A549 (cell line): ENCODE measurements around the gene MYRIP. TPM values are rescaled to one million over a fixed set of nuclear protein-coding genes. Genes with fewer than 3 reads are reported as not detected.
"Not testable (repeated sequence)": the region's sequence is repeated elsewhere in the genome, so short reads cannot be mapped to it uniquely, and the experiment has no call there.

Source experiments
- ATAC-seq, 2 experiments: fragments of 200-7000 bp in 1 of 2; fragments of >200 bp in 1 of 2; cut with Nextera tagmentation in 1 of 2; cut with Tn5 transposase in 1 of 2; 3 replicates each; pipeline versions ENCODE4 v1.8.0 to v1.9.1; 2018 to 2020; ENCODE audit warnings: mild to moderate bottlenecking in 1 of 2, moderate library complexity in 1 of 2
- CTCF ChIA-PET: fragments of 300-600 bp; sonication (Branson Sonifier 250); formaldehyde crosslinking; extraction: SDS; loops from one replicate; lab custom pipeline; 2021; ENCODE audit warnings: antibody characterized with exemption, inconsistent platforms; lab: Yijun Ruan, JAX
- POLR2A ChIA-PET: fragments of 350-600 bp; formaldehyde crosslinking; extraction: SDS; loops from one replicate; lab custom pipeline; 2021; ENCODE audit warnings: antibody characterized with exemption, inconsistent platforms; lab: Yijun Ruan, JAX
- DNase-seq, 2 experiments: peaks; one replicate each; pipeline versions ENCODE4 v3.0.0 to v3.0.0-alpha.2; 2011 to 2016; ENCODE audit warnings: low read depth in 1 of 2, low spot score in 1 of 2
- FAIRE-seq: peaks from 2 replicates; lab custom pipeline; 2011; peaks lifted over from hg19 to GRCh38; lab: Jason Lieb, UNC
- H3K27ac ChIP-seq, 2 experiments: fragments of >200 bp; sonication (Bioruptor Twin); formaldehyde crosslinking; 3 replicates each; pipeline ENCODE4 v1.5.1; 2016 to 2017
- H3K4me1 ChIP-seq: fragments of >200 bp; sonication (Bioruptor Twin); formaldehyde crosslinking; 3 replicates; pipeline ENCODE4 v1.6.1; 2016
- H3K4me2 ChIP-seq: fragments of >200 bp; sonication (Bioruptor Twin); formaldehyde crosslinking; 3 replicates; pipeline ENCODE4 v1.6.1; 2016
- H3K4me3 ChIP-seq: fragments of >200 bp; sonication (Bioruptor Twin); formaldehyde crosslinking; 3 replicates; pipeline ENCODE4 v1.5.1; 2016
- H3K9me3 ChIP-seq: fragments of >200 bp; sonication (Bioruptor Twin); formaldehyde crosslinking; 3 replicates; pipeline ENCODE4 v1.6.1; 2016
- CBX2 ChIP-seq: fragments of 200-600 bp; sonication (generic); IDR thresholded peaks from 2 replicates; pipeline ENCODE4 v1.6.1; 2016; ENCODE audit warnings: low read depth, mild to moderate bottlenecking, borderline replicate concordance
- CEBPB ChIP-seq, 2 experiments: fragments of >200 bp in 1 of 2; sonication (Bioruptor Twin) in 1 of 2; formaldehyde crosslinking in 1 of 2; IDR thresholded peaks; 2 replicates each; pipeline ENCODE4 v1.6.1; 2012 to 2016
- CHD4 ChIP-seq: fragments of 200-600 bp; sonication (generic); IDR thresholded peaks from 2 replicates; pipeline ENCODE4 v1.6.1; 2016; ENCODE audit warnings: antibody characterized with exemption, mild to moderate bottlenecking, borderline replicate concordance
- E2F6 ChIP-seq: IDR thresholded peaks from 2 replicates; pipeline ENCODE4 v1.6.1; 2012; ENCODE audit warnings: low read depth, borderline replicate concordance
- FOSL2 ChIP-seq, 2 experiments: fragments of 450-650 bp in 1 of 2; fragments of >200 bp in 1 of 2; sonication (Bioruptor Twin) in 1 of 2; formaldehyde crosslinking; IDR thresholded peaks; 2 replicates each; pipeline versions ENCODE4 v1.5.0 to v1.6.1; 2016 to 2020; ENCODE audit warnings: mild to moderate bottlenecking in 1 of 2, moderate library complexity in 1 of 2
- FOXS1 ChIP-seq: fragments of 250-450 bp; sonication (Bioruptor Pico); IDR thresholded peaks from 2 replicates; pipeline ENCODE4 v1.5.0; 2020; ENCODE audit warnings: mild to moderate bottlenecking, moderate library complexity
- HES2 ChIP-seq: fragments of >200 bp; sonication (Bioruptor Twin); formaldehyde crosslinking; IDR thresholded peaks from 2 replicates; pipeline ENCODE4 v1.6.1; 2016
- JUNB ChIP-seq: fragments of >200 bp; sonication (Bioruptor Twin); formaldehyde crosslinking; IDR thresholded peaks from 2 replicates; pipeline ENCODE4 v1.6.1; 2016
- RCOR1 ChIP-seq: fragments of 150-350 bp; IDR thresholded peaks from 2 replicates; pipeline ENCODE4 v1.6.1; 2014; ENCODE audit warnings: antibody characterized with exemption, low read length, low read depth
- SREBF2 ChIP-seq: fragments of 450-650 bp; IDR thresholded peaks from 2 replicates; pipeline ENCODE4 v1.6.1; 2014; ENCODE audit warnings: mild to moderate bottlenecking, moderate library complexity
- ZC3H11A ChIP-seq: fragments of 450-650 bp; IDR thresholded peaks from 2 replicates; pipeline ENCODE4 v1.6.1; 2014; ENCODE audit warnings: antibody characterized with exemption, mild to moderate bottlenecking
- ZNF302 ChIP-seq: fragments of 250-450 bp; sonication (Bioruptor Pico); IDR thresholded peaks from 2 replicates; pipeline ENCODE4 v1.9.0; 2021; ENCODE audit warnings: inconsistent platforms, mild to moderate bottlenecking, moderate library complexity
- ZSCAN20 ChIP-seq: fragments of 250-450 bp; sonication (Bioruptor Pico); IDR thresholded peaks from 2 replicates; pipeline ENCODE4 v1.8.0; 2022; ENCODE audit warnings: mild to moderate bottlenecking, moderate library complexity
- WGBS: methylation state at CpG from one replicate; pipeline ENCODE4 v1.1.6; 2017; ENCODE audit errors: missing lambda C conversion rate; 5-methylcytosine and 5-hydroxymethylcytosine counted together
- polyA plus RNA-seq, 4 experiments: library from polyadenylated mRNA; depleted of rRNA in 3 of 4; stranded (reverse); fragments of >200 nt; fragmentation: RNase III in 1 of 4; extraction: RNeasy Plus Mini Kit Qiagen cat#74134 plus additional on column Dnase treatment in 1 of 4; gene quantifications; 2 replicates in 3 of 4; 3 replicates in 1 of 4; pipeline ENCODE4 v1.2.3, GENCODE V29; 2011 to 2017

Gene MYRIP
- polyA plus RNA-seq, 2 of the 4 experiments (the other 2 are of a cell fraction), result not detected

DNA sequence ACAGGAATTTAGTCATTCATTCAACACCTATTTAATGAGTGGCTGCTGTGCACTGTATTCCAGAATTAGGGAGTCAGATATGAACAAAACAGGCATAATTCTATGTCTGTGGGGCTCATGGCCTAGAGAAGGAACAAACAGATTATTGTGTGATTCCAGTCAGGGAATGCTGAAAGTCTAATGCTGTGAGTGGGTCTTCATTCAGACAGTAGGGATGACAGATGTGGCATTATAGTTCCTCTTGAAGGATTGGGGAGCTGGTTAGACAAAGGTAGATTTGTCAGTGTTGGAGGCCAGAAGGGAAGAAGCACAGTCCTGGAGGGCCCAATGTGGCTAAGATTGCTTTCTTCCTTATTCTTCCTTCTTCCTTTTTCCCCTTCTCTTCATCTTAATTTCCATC, 273.7 kb downstream of the MYRIP start:
- CTCF ChIA-PET, result no interaction called here
- FAIRE-seq, result no peak
- no peak for TF ChIP-seq CBX2

DNA sequence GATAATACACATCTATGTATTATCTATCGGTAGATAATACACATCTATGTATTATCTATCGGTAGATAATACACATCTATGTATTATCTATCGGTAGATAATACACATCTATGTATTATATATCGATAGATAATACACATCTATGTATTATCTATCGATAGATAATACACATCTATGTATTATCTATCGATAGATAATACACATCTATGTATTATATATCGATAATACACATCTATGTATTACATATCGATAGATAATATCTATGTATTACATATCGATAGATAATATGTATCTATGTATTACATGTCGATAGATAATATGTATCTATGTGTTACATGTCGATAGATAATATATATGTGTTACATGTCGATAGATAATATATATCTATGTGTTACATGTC, 275.0 kb downstream of the MYRIP start:
- ATAC-seq, FAIRE-seq, H3K4me2 ChIP-seq, POLR2A ChIA-PET, H3K4me3 ChIP-seq, DNase-seq, CTCF ChIA-PET, H3K4me1 ChIP-seq, H3K27ac ChIP-seq, H3K9me3 ChIP-seq: not testable (repeated sequence)
- WGBS, result 50% methylated on average over 11 of the region's 12 CpGs

More for the DNA sequence above, 273.7 kb downstream of the MYRIP start:
- ATAC-seq (no peak), DNase-seq (no peak)
- POLR2A ChIA-PET, result no interaction called here
- no peaks in the 10 kb centered on the region for H3K9me3 ChIP-seq
- H3K27ac ChIP-seq, result no peak overlapping the region
- H3K4me1 ChIP-seq, result 0 out of 3 replicates have a peak, but pooled peaks cover 8% of the 10 kb centered on the region
- no peak overlapping the region for H3K4me3 ChIP-seq
- H3K4me2 ChIP-seq, result no peak overlapping the region

- TF ChIP-seq FOSL2 (IDR thresholded peaks at IDR 0.05) (no peak), FOSL2 (CRISPR knock-in tag; IDR thresholded peaks at IDR 0.05) (no peak), CBX2 (no peak)
- no peaks in the 10 kb centered on the region for H3K9me3 ChIP-seq
- peak in 1 of 2 experiments; percentile 68 for DNase-seq
- 52% methylated on average over 7 of the region's 7 CpGs for WGBS
- peak overlapping the region; percentile 26; the same call in 1 of the 3 replicates for H3K4me2 ChIP-seq
- ChIA-PET POLR2A (no interaction called here), CTCF (interaction anchor here (0.6 kb wide), 1 partner anchor 248 kb away, joined by 4 read pairs; no protein-coding TSS in a partner anchor)
- H3K27ac ChIP-seq, result no peak overlapping the region
- no peak for FAIRE-seq
- H3K4me1 ChIP-seq, result 0 out of 3 replicates have a peak, but pooled peaks cover 9% of the 10 kb centered on the region
- no peak overlapping the region for H3K4me3 ChIP-seq
- peak; percentile 71 to 75 for ATAC-seq
Observed at GRCh38 chr3:40086890-40087883, 277.8 kb downstream of the MYRIP start.

GRCh38 chr3:40088527-40089170, 279.2 kb downstream of the MYRIP start:
- FAIRE-seq (no peak), DNase-seq (no peak), ATAC-seq (no peak)
- POLR2A ChIA-PET, result no interaction called here
- CTCF ChIA-PET, result no interaction called here
- TF ChIP-seq JUNB (no peak), FOSL2 (IDR thresholded peaks at IDR 0.05) (no peak), FOSL2 (CRISPR knock-in tag; IDR thresholded peaks at IDR 0.05) (no peak), ZNF302 (no peak)
- 0 out of 3 replicates have a peak, but pooled peaks cover 9% of the 10 kb centered on the region for H3K4me1 ChIP-seq
- H3K27ac ChIP-seq, result no peak overlapping the region
- no peak overlapping the region for H3K4me3 ChIP-seq
- no peak overlapping the region for H3K4me2 ChIP-seq
- H3K9me3 ChIP-seq, result no peaks in the 10 kb centered on the region
- 95% methylated on average over 2 of the region's 3 CpGs for WGBS

DNA sequence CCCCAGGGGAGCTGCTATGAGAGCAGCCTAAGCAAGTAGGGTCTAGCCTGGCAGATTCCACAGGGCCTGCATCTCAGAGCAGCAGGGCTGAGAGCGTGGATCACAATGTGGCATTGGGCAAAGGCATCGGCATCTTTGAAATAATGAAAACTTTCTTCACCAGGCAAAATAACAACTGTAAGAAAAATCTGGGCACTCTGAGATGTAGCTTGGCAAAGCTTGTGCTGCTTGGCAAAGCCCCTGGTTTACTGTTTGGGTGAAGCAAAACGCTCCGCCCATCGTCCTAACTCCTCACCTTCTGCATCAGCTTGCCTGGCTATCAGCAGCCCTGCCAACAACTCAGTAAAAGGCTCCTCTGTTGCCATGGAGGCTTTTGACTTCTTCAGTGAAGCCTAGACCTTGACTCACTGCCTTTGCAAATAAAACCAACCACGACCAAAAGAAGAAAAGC, 287.3 kb downstream of the MYRIP start:
- ATAC-seq (no peak), DNase-seq (no peak), FAIRE-seq (no peak)
- no peaks in the 10 kb centered on the region for H3K4me1 ChIP-seq
- ChIA-PET CTCF (no interaction called here), POLR2A (no interaction called here)
- no peak overlapping the region for H3K27ac ChIP-seq
- H3K9me3 ChIP-seq, result no peaks in the 10 kb centered on the region
- TF ChIP-seq CEBPB (IDR thresholded peaks at IDR 0.05), result no peak
- 51% methylated on average over 6 of the region's 6 CpGs for WGBS
- no peak overlapping the region for H3K4me2 ChIP-seq
- no peak overlapping the region for H3K4me3 ChIP-seq

DNA sequence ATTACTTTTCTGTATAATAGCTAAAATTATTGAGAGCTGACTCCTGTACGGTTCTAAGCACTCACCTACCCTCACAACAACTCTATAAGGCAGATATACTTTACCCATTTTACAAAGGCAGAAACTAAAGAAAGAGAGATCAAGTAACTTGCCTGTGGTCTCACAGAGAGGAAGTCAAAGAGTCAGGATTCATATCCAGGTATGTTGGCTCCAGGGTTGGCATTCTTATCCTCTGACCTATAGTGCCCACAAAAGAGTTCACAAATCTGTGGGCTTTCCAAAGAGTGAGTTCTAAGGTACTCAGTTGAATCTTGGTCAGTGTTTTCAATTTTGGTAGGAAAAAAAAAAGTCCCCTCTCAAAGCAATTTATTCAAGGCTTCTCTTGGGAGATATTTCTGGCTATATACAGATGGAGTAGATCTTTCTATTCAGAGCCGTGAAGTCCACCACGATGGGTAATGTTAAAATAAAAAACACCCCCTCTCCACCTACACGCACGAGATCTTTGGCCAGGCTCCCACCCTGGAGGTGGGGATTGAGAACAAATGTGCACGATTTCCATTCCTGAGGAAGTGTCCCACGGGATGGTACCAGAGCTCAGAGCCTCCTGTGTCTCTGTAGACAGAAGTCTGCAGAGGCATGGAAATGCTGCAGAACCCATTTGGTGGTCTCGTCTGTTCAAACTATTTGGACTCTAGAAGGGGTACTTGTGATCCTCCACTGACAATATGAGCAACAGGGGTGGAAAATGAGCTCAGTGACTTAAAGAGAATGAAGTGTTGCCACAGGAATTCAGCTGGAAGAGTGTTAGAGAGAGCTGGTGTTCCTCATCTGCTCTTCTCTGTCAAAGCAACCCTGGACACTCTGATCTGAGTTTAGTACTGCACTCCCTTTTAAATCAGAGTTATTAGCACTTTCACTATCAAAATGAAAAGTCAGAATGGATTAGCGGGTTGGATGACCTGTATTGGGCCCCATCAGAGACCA, 288.0 kb downstream of the MYRIP start:
- DNase-seq (no peak), ATAC-seq (no peak), FAIRE-seq (no peak)
- Histone ChIP-seq H3K9me3 (no peaks in the 10 kb centered on the region), H3K27ac (no peak overlapping the region), H3K4me3 (no peak overlapping the region), H3K4me1 (no peaks in the 10 kb centered on the region), H3K4me2 (no peak overlapping the region)
- POLR2A ChIA-PET, result no interaction called here
- 17% methylated on average over 9 of the region's 9 CpGs for whole genome bisulfite sequencing
- CTCF ChIA-PET, result no interaction called here
- TF ChIP-seq ZSCAN20 (CRISPR knock-in tag), result no peak
- no peak for TF ChIP-seq RCOR1
- TF ChIP-seq FOXS1 (CRISPR knock-in tag), result no peak
- TF ChIP-seq JUNB, result no peak
- no peak for TF ChIP-seq SREBF2
- no peak for TF ChIP-seq E2F6
- TF ChIP-seq HES2, result no peak
- no peak for TF ChIP-seq CHD4
- TF ChIP-seq ZC3H11A, result no peak
